Measurements from ENCODE around the gene RGL1.

The RGL1 gene

GRCh38 chr1:183871142-183871541 lies 66.2 kb downstream of the RGL1 start:
- no peak for DNase-seq

- DNase-seq: no peak
Observed at GRCh38 chr1:183871601-183872000, 66.7 kb downstream of the RGL1 start.

- no peak for DNase-seq
Observed at GRCh38 chr1:183872403-183872802, 67.5 kb downstream of the RGL1 start.

- DNase-seq: peak in 1 of 2 donors; percentile 6
Observed at GRCh38 chr1:183873642-183874041, 68.7 kb downstream of the RGL1 start.

GRCh38 chr1:183876309-183876708 lies 71.4 kb downstream of the RGL1 start:
- DNase-seq: no peak

GRCh38 chr1:183877053-183877720 lies 72.3 kb downstream of the RGL1 start:
- no peak for DNase-seq

GRCh38 chr1:183879494-183879893 lies 74.6 kb downstream of the RGL1 start:
- DNase-seq: no peak

GRCh38 chr1:183879966-183880365 lies 75.0 kb downstream of the RGL1 start:
- no peak for DNase-seq

GRCh38 chr1:183880531-183881243 lies 75.8 kb downstream of the RGL1 start:
- no peak for DNase-seq

- DNase-seq: no peak
Observed at GRCh38 chr1:183881387-183882131, 76.6 kb downstream of the RGL1 start.

GRCh38 chr1:183882335-183883167 lies 77.6 kb downstream of the RGL1 start:
- DNase-seq: no peak

GRCh38 chr1:183883623-183884022 lies 78.7 kb downstream of the RGL1 start:
- DNase-seq: no peak

GRCh38 chr1:183884526-183884925 lies 79.6 kb downstream of the RGL1 start:
- DNase-seq: no peak

- no peak for DNase-seq
Observed at GRCh38 chr1:183885142-183885735, 80.3 kb downstream of the RGL1 start.

- no peak for DNase-seq
Observed at GRCh38 chr1:183886083-183886828, 81.3 kb downstream of the RGL1 start.

- no peak for DNase-seq
Observed at GRCh38 chr1:183886853-183887252, 81.9 kb downstream of the RGL1 start.

- DNase-seq: peak in 1 of 2 donors; percentile 22
Observed at GRCh38 chr1:183887826-183888819, 83.2 kb downstream of the RGL1 start.

GRCh38 chr1:183889095-183889494 lies 84.2 kb downstream of the RGL1 start:
- no peak for DNase-seq

GRCh38 chr1:183891158-183891856 lies 86.4 kb downstream of the RGL1 start:
- DNase-seq: no peak

GRCh38 chr1:183892351-183892793 lies 87.5 kb downstream of the RGL1 start:
- no peak for DNase-seq

Data from CD4-positive, alpha-beta T cell treated with Interleukin-1 beta for 1 hour (primary cell).